ENCODE results near the gene SEPTIN1.

SEPTIN1 gene

DNA sequence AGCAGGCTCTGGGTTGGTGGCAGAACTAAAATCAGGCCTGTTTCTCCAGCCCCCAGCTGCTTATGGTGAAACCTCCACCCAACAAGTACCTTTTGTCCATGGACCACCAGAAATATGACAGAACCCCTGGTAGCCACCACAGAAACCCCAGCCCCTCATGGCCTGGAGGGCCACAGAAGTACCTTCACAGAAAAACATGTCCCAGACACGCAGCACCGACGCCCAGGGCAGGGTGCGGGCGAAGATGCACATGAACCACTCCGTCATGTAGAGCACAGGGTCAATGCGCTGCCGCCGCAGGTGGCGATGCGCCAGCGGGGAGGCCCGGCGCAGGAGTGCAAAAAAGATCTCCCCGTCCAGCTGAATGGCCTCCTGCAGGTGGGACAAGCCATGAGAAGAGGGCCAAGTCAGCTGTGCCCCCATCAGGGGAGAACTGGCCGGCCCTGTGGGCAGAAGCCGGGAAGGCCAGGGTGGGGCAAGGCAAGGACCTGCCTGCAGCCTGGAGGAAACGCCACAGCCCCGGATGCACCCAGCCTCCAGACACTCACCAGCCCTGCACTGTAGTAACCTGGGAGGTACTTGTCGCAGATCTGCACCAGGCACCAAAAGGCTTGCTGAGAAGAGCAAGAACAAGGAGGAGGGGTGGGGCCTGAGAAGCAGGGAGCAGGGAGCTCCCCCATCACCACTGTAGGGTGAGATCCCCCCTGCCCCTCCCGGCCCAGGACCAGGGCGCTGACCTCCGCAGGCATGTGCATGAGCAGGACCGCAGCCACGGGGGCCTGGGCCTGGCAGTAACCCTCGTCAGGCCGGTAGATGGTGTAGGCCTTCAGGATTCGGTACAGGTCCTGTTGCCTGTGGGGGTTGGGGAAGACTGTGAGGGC is 23.1 kb downstream of the SEPTIN1 start:
- TF ChIP-seq, protein P1, sequence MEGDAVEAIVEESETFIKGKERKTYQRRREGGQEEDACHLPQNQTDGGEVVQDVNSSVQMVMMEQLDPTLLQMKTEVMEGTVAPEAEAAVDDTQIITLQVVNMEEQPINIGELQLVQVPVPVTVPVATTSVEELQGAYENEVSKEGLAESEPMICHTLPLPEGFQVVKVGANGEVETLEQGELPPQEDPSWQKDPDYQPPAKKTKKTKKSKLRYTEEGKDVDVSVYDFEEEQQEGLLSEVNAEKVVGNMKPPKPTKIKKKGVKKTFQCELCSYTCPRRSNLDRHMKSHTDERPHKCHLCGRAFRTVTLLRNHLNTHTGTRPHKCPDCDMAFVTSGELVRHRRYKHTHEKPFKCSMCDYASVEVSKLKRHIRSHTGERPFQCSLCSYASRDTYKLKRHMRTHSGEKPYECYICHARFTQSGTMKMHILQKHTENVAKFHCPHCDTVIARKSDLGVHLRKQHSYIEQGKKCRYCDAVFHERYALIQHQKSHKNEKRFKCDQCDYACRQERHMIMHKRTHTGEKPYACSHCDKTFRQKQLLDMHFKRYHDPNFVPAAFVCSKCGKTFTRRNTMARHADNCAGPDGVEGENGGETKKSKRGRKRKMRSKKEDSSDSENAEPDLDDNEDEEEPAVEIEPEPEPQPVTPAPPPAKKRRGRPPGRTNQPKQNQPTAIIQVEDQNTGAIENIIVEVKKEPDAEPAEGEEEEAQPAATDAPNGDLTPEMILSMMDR (IDR thresholded peaks at IDR 0.05; ENCODE audit: borderline replicate concordance, insufficient read depth, low read depth, low read length), result no peak

DNA sequence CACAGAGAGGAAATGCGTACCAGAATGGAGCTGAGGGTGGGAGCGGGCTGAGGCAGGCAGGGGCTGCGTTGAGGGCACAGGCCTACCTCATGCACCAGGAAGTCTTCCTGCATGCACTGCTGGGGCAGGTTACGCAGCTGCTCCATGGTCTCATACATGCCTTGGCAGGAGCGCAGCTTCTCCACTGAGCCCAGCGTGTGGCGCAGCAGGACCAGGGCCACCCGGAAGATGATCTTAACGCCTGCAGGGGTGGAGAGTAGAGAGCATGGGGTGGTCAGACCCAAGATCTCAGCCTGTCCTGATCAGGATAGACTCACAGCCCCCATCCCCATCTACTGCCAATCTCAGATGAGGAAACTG is 23.8 kb downstream of the SEPTIN1 start:
- H3K4me3 ChIP-seq (ENCODE audit: low read depth, low read length), result no peak overlapping the region
- TF ChIP-seq, protein P1 (IDR thresholded peaks at IDR 0.05; ENCODE audit: borderline replicate concordance, insufficient read depth, low read depth, low read length), result no peak

More for the DNA sequence above, 23.1 kb downstream of the SEPTIN1 start:
- no peak overlapping the region for H3K4me3 ChIP-seq (ENCODE audit: low read depth, low read length)

DNA sequence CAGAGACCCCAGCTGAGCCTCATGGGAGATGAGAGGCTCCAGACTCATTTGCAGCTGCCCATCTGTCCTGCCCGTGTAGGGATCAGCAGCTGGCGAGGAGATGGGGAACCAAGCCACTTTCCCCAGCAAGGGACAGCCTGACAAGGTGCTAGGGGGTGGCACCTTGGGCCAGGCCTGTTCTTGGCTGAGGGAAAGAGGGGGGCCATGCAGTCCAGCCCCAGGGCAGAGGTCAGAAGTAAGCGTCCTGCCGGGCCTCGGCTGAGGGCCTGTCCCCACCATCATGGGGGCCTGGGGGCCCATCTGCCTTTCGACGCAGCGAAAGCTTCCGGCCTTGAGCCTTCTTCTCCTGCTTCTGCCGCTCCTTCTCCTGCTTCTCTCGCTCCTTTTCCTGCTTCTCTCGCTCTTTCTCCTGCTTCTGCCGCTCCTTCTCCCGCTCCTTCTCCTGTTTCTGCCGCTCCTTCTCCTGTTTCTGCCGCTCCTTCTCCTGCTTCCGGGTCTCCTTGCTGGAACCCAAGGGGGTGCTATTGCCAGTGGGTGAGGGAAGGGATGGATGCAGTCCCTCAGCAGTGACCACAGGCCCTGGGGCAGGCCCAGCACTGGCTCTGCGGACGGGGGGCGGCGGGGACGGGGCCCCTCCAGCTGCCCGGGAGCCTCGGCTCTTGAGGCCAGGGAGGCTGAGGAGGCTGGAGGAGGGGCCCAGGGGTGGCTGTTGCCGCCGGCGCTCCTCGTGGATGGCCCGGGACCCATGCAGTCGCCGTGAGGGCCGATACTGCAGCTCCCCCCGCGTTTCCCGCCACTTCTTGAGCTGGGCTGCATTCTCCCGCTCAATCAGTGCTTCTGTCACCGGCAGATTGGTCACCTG is 24.4 kb downstream of the SEPTIN1 start:
- TF ChIP-seq, protein P1 (IDR thresholded peaks at IDR 0.05; ENCODE audit: borderline replicate concordance, insufficient read depth, low read depth, low read length), result no peak
- no peak overlapping the region for H3K4me3 ChIP-seq (ENCODE audit: low read depth, low read length)

DNA sequence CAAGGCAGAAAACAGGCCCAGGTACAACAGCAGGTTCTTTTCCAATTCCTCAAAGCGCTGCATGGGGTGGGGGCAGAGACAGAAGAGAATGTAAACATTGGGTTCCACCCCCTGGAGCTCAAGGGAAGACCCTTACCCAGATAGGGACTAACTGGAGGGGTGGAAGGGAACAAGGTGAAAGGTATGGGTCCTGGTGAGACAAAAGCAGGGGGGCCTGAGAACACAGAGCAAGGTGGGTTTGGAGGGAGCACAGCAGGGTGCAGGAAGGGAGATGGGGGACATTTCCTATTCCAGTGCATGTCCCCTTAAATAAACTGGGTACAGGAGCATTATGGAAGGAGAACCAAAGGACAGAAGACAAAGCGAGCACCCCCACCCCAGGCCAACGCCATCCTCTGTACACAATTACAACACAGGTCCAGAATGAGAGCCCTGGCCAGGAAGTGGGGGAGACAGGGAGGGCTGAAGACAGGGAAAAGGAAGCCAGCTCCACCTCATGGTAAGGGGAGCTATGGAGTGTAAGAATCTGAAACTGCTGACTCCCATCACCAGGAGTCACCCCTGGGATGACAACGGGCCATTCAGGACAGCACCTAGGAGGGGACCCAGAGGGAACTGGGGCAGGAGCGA is 25.2 kb downstream of the SEPTIN1 start:
- TF ChIP-seq, protein P1 (IDR thresholded peaks at IDR 0.05; ENCODE audit: borderline replicate concordance, insufficient read depth, low read depth, low read length), result no peak
- H3K4me3 ChIP-seq (ENCODE audit: low read depth, low read length), result no peak overlapping the region

DNA sequence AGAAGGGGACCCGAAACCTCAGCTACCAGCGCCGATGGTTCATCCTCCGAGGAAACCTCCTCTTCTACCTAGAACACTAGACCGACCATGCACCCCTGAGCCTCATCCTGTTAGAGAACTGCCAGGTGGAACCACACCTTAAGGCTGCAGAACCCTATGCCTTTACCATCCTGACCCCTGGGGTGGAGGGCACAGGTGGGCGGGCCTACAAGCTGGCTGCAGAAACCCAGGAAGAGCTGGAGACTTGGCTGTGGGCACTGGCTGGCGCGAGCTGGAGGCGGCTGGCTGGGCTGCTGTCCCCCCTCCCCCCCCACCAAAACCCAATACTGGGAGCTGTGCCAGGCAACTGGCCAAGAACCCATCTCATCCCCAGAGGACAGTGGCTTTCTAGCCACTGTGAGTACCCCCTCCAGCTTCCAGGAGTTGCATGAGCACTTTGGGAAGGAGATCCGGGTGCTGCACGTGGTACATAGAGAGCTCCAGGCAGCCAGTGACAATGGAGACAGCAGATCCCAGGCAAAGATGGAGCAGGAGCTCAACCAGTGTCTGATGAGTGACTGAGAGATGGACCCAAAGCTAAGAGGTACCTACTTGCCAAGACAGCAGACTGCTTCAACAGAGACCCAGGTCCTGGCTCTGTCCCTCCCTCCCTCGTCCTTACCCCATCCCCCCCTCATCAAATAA is 25.8 kb downstream of the SEPTIN1 start:
- TF ChIP-seq, protein P1 (IDR thresholded peaks at IDR 0.05; ENCODE audit: borderline replicate concordance, insufficient read depth, low read depth, low read length), result no peak
- H3K4me3 ChIP-seq (ENCODE audit: low read depth, low read length), result no peak overlapping the region

DNA sequence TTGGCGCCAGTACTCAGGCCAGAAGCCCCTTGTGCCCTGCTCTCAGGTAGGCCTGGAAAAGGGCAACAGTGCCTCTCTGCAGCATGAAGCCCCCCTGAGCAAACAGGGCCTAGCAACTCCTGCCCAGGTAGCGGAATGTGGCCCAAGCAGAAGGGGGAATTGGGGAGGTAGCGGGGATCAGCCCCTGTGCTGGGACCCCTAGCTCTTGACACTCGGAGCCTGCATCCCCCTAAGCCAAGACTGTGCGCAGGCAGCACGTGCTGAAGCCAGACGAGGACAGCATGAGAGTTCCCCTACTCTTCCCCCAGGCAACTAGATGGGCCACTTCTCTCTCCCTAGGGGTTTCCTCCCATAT is 26.4 kb downstream of the SEPTIN1 start:
- TF ChIP-seq, protein P1 (IDR thresholded peaks at IDR 0.05; ENCODE audit: borderline replicate concordance, insufficient read depth, low read depth, low read length), result no peak
- H3K4me3 ChIP-seq (ENCODE audit: low read depth, low read length), result peak overlapping the region; percentile 77

Data from GM12875 (cell line).